ENCODE measurements around the gene CLCNKA.

Gene CLCNKA

DNA sequence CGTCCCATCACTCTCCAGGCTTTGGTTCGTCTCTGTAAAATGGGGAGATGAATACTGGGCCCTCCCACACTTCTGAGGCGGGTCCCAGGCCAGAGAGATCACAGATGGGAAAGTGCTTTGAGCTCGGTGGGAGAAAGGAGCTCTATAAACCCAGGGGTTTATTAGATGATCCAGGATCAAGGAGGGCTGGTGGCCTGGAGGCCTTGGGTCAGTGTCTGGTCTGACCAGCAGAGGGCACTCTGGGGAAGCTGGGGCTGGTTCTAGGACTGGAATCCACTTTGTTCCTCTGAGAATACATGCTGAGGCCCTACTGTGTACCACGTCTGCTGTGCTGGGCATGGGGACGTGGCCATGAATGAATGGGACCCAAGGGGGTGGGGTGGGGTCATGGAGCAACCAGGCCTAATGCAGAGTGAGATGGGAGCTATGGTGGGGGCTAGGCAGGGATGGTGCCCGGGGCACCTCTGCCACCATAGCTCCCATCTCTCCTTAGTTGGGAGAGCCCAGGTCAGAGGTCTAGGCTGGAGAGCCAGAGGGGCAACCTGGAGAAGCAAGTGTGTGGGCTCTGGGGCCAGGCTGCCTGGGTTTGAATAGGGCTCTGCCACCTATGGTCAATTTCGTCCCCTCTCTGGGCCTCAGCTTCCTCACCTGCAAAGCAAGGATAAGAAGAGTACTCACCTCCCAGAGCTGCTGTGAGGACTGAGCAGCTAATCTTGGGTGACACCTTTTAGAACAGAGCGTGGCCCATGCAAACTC lies 60.6 kb downstream of the CLCNKA start:
- peak in 4 of 5 experiments; percentile 7 to 48 (median 41) for DNase-seq

DNA sequence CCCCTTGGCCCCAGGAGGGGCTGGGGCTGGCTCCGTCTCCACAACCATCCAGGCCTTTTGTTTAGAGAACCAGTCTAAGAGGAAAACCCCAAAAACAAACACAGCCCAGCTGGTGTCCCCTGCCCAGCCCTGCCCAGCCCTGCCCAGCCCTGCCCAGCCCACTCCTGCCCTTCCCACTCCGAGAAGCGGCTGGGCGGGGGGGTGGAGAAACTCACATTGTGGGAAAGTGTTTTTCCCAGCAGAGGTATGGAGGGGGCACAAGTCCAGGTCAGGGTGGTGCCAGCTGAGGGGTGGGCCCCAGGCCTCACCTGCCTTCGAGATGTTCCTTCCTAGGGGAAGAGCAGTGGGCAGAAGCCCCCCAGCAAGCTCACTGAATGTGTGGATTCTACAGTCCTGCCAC lies 61.6 kb downstream of the CLCNKA start:
- no peak for DNase-seq
